IgD-negative memory B cell (primary cell): ENCODE results near the gene U2SURP. TPM values are rescaled to one million over a fixed set of nuclear protein-coding genes. Genes with fewer than 3 reads are reported as not detected.
"Not testable (repeated sequence)": the region's sequence is repeated elsewhere in the genome, so short reads cannot be mapped to it uniquely, and the experiment has no call there.

Source experiments
- H3K27ac Mint-ChIP-seq, 3 donors: one replicate each; pipeline ENCODE4 v1.8.0; 2020 to 2022; ENCODE audit warnings: mild to moderate bottlenecking in 3 of 3, mixed read lengths in 3 of 3, moderate library complexity in 1 of 3
- H3K27me3 Mint-ChIP-seq: one replicate; pipeline ENCODE4 v1.8.0; 2021; ENCODE audit warnings: mixed read lengths
- H3K36me3 Mint-ChIP-seq: one replicate; pipeline ENCODE4 v1.8.0; 2020; ENCODE audit warnings: mild to moderate bottlenecking, mixed read lengths
- H3K4me1 Mint-ChIP-seq, 3 donors: one replicate each; pipeline ENCODE4 v1.8.0; 2020 to 2022; ENCODE audit warnings: mixed read lengths in 3 of 3, mild to moderate bottlenecking in 1 of 3
- H3K4me3 Mint-ChIP-seq, 4 donors: one replicate each; pipeline ENCODE4 v1.8.0; 2020 to 2022; ENCODE audit warnings: mild to moderate bottlenecking in 4 of 4, mixed read lengths in 4 of 4, moderate library complexity in 3 of 4
- H3K9me3 Mint-ChIP-seq, 3 donors: one replicate each; pipeline ENCODE4 v1.8.0; 2020 to 2021; ENCODE audit warnings: mixed read lengths in 3 of 3, mild to moderate bottlenecking in 1 of 3
- polyA plus RNA-seq: library from polyadenylated mRNA; unstranded; fragments of 300-500 nt; fragmentation: Illumina TruSeq; gene quantifications from one replicate; pipeline ENCODE4 v1.2.3, GENCODE V29; 2021

U2SURP gene
- polyA plus RNA-seq, 1 donor from 2014 or later: 114 TPM

DNA sequence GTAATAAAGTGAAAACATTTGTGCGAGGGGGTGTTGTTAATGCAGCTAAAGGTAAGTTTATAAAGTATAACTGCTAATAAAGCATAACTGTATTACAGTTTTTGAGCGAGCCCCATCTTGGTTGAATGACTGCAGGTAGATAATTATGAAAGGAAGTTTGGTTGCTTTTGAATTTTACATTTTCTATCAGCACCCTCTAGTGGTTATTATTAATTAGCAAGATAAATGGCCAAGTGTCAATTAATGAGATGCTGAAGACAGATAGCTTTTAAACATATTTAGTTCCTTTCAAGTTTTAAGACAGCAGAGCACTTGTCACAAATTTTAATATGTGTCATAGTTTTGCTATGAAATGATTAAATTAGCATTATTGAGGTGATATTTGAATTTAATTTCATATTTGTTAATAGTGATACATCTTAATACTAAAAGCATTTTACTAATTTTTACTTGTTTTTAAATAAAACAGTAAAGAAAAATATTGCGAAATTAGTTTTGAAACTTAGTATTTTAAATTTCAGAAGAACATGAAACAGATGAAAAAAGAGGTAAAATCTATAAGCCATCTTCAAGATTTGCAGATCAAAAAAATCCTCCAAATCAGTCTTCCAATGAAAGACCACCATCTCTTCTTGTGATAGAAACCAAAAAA is 15.1 kb downstream of the U2SURP start:
- Mint-ChIP-seq H3K9me3 (no peaks in the 10 kb centered on the region), H3K36me3 (peaks cover 7% of the 10 kb centered on the region), H3K4me1 (peaks cover 6 to 14% (median 8%) of the 10 kb centered on the region in 3 donors), H3K4me3 (no peak overlapping the region), H3K27me3 (no peaks in the 10 kb centered on the region), H3K27ac (no peak overlapping the region)

DNA sequence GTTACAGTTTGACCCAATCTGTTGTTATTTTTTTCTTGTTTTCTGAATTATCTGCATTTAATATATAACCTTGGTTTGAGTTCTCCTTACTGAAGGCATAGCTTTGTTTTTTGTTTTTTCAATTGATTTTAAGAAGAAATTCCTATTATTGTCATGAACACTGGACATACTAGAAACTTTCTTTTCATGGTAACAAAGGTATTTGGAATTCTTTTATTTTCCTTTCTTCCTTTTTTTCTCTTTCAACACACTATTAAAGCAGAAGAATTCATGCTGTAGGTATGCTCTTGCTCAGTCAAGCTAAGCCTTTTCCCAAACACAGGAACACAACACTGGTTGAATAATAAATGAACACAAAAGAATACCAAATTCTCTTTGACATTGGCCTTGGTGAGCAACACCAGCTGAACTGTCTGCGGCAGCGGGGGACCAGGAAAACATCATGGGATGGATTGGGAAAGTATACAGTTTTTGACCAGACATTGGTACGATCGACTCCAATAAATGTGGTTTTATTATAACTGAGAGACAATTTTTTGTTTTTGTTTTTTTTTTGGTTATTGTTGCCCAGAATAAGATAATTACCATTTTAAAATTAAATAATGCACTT is 23.1 kb downstream of the U2SURP start:
- Mint-ChIP-seq H3K27ac (no peak overlapping the region), H3K4me3 (no peak overlapping the region), H3K36me3 (peaks cover 14% of the 10 kb centered on the region), H3K9me3 (no peaks in the 10 kb centered on the region), H3K4me1 (no peaks in the 10 kb centered on the region), H3K27me3 (no peaks in the 10 kb centered on the region)

DNA sequence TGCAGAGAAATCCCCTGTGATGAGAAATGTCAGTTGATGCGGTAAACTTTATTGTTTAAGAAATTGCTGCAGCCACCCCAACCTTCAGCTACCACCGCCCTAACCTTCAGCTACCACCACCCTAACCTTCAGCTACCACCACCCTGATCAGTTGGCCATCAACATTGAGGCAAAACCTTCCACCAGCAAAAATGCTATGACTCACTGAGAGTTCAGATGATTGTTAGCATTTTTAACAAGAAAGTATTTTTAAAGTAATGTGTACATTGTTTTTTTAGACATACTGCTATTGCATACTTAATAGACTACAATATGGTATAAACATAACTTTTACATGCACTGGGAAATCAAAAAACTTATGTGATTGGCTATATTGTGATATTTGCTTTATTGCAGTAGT is 30.0 kb downstream of the U2SURP start:
- Mint-ChIP-seq H3K27ac (peak overlapping the region in 1 of 3 donors; percentile 39), H3K4me1 (peaks cover 1 to 4% (median 4%) of the 10 kb centered on the region in 3 donors), H3K36me3 (peaks cover 13% of the 10 kb centered on the region), H3K4me3 (no peak overlapping the region), H3K9me3 (no peaks in the 10 kb centered on the region), H3K27me3 (no peaks in the 10 kb centered on the region)

DNA sequence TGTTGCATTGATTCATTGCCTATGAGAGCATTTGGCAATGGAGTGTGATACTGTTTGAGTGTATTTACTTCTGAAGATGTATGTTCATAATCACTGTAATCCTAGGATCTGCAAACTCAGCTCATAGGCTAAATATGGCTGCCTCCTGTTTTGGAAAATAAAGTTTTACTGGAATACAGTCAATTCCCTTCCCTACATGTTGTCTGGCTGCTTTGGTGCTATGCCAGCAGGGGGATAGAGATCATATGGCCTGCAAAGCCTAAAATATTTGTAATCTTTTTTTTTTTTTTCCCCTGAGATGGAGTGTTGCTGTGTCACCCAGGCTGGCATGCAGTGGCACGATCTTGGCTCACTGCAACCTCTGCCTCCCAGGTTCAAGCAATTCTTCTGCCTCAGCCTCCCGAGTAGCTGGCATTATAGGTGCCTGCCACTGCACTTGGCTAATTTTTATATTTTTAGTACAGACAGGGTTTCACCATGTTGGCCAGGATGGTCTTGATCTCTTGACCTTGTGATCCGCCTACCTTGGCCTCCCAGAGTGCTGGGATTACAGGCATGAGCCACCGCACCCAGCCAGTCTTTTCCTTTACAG is 30.5 kb downstream of the U2SURP start:
- H3K9me3 Mint-ChIP-seq, H3K27me3 Mint-ChIP-seq, H3K4me1 Mint-ChIP-seq: not testable (repeated sequence)
- Mint-ChIP-seq H3K36me3 (peaks cover 14% of the 10 kb centered on the region), H3K27ac (peak overlapping the region in 1 of 3 donors; percentile 39), H3K4me3 (peak overlapping the region in 1 of 4 donors; percentile 12)

DNA sequence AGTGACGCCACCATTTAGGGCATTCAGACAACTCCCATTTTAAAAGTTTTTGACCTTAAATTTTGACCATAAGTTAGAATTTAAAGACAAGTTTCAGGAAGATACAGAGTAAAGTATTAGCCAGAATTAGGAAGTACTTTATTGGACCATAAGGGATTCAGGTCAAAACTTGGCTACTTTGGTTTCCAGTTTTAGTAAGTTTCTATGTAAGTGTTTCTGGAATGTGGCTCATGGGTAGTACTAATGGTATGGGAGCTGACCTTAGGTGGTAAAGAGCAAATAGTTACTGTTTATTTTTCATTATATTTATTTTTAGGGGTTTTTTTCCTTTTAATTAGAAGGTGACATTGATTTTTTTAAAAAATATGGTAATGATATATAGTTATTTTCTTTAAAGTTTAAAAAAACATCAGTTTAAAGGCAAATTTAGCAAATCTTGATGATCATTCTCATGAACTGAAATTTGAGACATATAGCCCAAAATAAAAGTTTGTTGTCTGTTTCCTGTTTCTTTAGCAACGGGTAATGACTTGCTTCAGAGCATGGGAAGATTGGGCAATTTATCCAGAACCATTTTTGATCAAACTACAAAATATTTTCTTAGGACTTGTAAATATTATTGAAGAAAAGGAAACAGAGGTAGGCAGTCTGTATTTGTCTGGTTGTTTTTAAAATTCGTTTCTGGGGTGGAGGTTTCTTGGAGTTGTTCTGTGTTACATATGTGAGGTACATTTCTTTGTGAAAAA is 34.3 kb downstream of the U2SURP start:
- H3K4me1 Mint-ChIP-seq: peaks cover 5 to 10% (median 8%) of the 10 kb centered on the region in 3 donors
- no peaks in the 10 kb centered on the region for H3K9me3 Mint-ChIP-seq
- no peak overlapping the region for H3K4me3 Mint-ChIP-seq
- H3K27me3 Mint-ChIP-seq: no peaks in the 10 kb centered on the region
- H3K36me3 Mint-ChIP-seq: peaks cover 6% of the 10 kb centered on the region
- peak overlapping the region in 1 of 3 donors; percentile 55 for H3K27ac Mint-ChIP-seq

DNA sequence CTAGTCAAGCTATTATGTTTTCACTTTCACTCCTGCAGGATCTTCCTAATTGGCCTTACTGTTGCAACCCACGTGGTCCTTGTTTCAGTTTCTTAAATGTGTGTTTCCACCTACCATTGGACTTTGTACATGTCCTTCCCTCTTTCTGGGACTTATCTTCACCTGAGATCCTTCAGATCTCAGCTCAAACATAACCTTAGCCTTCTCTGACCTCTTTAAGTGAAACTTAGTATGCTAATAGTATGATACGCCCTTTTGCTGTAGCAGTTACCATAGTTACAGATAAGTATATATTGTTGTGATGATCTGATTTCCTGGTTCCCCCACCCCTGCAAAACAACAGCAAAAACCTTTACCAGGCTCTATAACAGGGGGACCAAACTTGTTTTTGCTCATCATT is 35.2 kb downstream of the U2SURP start:
- no peak overlapping the region for H3K4me3 Mint-ChIP-seq
- no peak overlapping the region for H3K27ac Mint-ChIP-seq
- no peaks in the 10 kb centered on the region for H3K9me3 Mint-ChIP-seq
- H3K27me3 Mint-ChIP-seq: no peaks in the 10 kb centered on the region
- H3K36me3 Mint-ChIP-seq: peaks cover 4% of the 10 kb centered on the region
- H3K4me1 Mint-ChIP-seq: peaks cover 5 to 10% (median 8%) of the 10 kb centered on the region in 3 donors

DNA sequence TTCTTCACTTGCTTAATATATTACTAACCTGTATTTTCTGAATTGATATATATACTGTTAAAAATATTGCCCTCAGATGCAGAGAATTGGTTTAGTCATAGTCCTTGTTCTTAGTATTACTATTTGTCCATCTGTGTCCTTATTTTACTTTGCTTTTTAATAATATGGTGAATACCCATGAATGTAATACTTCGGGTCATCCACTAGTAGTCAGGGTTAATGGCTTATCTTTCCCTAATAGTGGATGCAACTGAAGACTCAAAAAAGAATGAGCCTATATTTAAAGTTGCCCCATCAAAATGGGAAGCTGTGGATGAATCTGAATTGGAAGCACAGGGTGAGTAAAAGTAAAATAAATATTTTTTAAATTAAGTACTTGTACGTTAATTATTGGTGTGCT is 36.5 kb downstream of the U2SURP start:
- Mint-ChIP-seq H3K36me3 (peaks cover 4% of the 10 kb centered on the region), H3K9me3 (no peaks in the 10 kb centered on the region), H3K4me1 (peaks cover 5 to 10% (median 8%) of the 10 kb centered on the region in 3 donors), H3K4me3 (no peak overlapping the region), H3K27ac (no peak overlapping the region), H3K27me3 (no peaks in the 10 kb centered on the region)

DNA sequence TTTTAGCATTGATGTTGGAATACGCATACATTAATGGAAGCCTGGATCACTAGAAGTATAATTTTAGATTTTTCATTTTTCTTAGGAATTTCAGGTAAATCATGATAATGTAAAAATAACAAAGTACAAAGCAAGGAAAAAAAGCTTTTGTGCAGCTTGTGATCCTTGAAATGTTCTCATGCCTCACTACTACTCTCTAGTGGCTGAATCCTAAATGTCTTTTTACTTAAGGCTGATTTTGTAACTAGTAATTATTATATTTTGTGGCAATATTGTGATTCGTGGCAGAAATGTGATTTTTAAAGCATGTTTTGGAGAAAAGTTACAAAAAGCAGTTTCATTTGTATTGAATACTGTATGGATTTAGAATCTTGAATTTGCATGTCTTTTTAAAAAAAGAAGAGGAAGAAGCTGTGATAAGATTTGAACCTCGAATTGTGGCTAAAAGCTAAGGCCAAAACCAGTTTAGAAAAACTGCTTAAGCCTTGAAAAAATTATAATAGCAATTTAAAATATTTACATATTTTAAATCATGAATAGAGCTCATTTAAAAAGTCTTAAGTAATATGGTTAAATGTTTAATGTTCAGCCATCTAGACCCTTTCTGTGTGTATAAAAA is 39.0 kb downstream of the U2SURP start:
- H3K9me3 Mint-ChIP-seq: no peaks in the 10 kb centered on the region
- no peaks in the 10 kb centered on the region for H3K27me3 Mint-ChIP-seq
- no peak overlapping the region for H3K27ac Mint-ChIP-seq
- H3K4me3 Mint-ChIP-seq: no peak overlapping the region
- peaks cover 5% of the 10 kb centered on the region for H3K36me3 Mint-ChIP-seq
- peaks cover 5 to 10% (median 8%) of the 10 kb centered on the region in 3 donors for H3K4me1 Mint-ChIP-seq

DNA sequence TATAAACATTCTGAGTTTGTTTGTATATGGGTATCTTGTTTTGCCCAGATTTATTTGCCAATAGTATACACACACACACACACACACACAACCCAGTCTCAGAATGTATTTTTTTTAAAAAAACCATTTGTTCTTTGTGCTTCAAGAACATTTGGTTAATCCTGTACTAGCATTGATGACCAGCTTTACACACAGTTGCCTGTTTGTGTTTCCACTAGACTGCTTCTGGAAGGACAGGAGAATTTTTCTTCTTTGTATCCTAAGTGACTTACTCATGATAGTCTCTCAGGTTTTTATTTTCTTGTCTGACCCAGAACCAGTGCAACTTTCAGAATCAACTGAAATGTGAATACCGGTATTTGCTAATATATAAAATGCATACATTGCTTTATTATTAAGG is 40.5 kb downstream of the U2SURP start:
- Mint-ChIP-seq H3K27me3 (no peaks in the 10 kb centered on the region), H3K9me3 (no peaks in the 10 kb centered on the region), H3K27ac (no peak overlapping the region), H3K36me3 (peaks cover 5% of the 10 kb centered on the region), H3K4me1 (peaks cover 0 to 2% (median 1%) of the 10 kb centered on the region in 3 donors), H3K4me3 (no peak overlapping the region)

DNA sequence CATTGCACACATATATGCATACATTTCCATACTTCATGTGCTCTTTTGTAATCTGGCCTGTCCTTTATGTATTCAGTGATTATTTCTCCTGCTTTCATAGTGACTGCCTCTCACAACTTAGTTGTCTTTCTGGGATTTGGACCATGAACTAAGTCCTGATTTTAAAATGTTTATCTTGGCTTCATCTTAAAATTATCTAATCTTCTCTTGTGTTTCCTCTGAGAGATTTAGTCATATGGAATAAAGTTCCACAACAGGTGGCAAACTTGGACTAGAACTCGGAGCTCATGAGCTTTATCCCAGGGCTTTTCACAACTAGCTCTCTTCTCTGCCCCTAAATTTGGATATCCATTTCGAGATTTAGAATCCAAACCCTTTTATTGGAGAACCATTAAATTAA is 44.3 kb downstream of the U2SURP start:
- H3K9me3 Mint-ChIP-seq: no peaks in the 10 kb centered on the region
- H3K27me3 Mint-ChIP-seq: no peaks in the 10 kb centered on the region
- H3K4me3 Mint-ChIP-seq: no peak overlapping the region
- H3K4me1 Mint-ChIP-seq: peaks cover 0 to 2% (median 0%) of the 10 kb centered on the region in 3 donors
- peaks cover 6% of the 10 kb centered on the region for H3K36me3 Mint-ChIP-seq
- H3K27ac Mint-ChIP-seq: no peak overlapping the region

DNA sequence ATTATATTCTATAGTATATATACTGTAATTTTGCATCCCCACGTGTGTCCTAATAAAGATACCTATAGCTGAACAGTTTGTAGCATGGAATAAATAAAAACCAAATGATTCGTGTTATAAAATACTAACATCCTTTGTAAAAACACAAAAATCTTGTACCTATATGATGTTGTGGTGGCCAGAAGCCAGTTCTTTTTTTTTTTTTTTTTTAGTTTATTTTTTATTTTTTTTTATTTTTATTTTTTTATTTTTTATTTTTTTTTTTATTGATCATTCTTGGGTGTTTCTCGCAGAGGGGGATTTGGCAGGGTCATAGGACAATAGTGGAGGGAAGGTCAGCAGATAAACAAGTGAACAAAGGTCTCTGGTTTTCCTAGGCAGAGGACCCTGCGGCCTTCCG is 44.7 kb downstream of the U2SURP start:
- not testable (repeated sequence) for H3K27ac Mint-ChIP-seq, H3K4me3 Mint-ChIP-seq, H3K36me3 Mint-ChIP-seq, H3K27me3 Mint-ChIP-seq, H3K4me1 Mint-ChIP-seq, H3K9me3 Mint-ChIP-seq

DNA sequence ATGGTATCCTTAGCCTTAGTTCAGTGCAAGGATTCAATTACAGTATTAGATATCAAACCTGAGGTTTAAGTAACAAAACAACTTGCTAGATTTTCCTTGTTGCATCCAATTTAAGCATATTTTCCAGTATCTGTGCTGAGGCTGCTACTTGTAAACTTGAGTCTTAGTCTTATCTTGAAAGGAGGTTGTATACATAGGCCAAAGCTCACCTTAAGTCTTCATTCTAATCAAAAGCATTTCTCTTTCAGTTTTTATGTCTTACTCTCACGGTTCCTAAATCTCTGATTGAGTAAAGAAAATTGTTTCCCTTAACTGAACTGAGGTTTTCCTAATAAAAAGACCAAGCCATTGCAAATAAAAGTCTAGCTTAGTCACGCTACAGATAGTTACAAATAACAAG is 52.6 kb downstream of the U2SURP start:
- Mint-ChIP-seq H3K27ac (no peak overlapping the region), H3K27me3 (no peaks in the 10 kb centered on the region), H3K36me3 (peaks cover 10% of the 10 kb centered on the region), H3K9me3 (no peaks in the 10 kb centered on the region), H3K4me1 (peaks cover 0 to 5% (median 2%) of the 10 kb centered on the region in 3 donors), H3K4me3 (no peak overlapping the region)

DNA sequence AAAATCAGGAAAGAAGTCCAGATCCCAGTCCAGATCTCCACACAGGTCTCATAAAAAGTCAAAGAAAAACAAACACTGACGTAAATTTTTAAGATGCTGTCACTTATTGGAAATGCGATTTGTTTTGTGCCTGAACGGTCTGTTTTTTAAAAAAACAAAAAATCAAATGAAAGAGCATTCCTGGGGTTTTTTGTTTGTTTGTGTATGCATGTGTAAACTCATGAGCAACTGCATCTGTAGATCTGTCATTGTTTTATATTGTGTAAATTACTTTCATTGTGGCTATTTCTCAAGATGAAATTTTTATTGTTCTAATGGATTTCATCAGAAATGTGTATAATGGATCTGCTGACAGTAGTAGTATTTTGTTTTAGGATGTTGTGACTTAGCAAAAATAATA is 55.0 kb downstream of the U2SURP start:
- H3K36me3 Mint-ChIP-seq: peaks cover 8% of the 10 kb centered on the region
- H3K4me1 Mint-ChIP-seq: peaks cover 3 to 12% (median 5%) of the 10 kb centered on the region in 3 donors
- H3K4me3 Mint-ChIP-seq: no peak overlapping the region
- no peak overlapping the region for H3K27ac Mint-ChIP-seq
- no peaks in the 10 kb centered on the region for H3K27me3 Mint-ChIP-seq
- H3K9me3 Mint-ChIP-seq: no peaks in the 10 kb centered on the region

DNA sequence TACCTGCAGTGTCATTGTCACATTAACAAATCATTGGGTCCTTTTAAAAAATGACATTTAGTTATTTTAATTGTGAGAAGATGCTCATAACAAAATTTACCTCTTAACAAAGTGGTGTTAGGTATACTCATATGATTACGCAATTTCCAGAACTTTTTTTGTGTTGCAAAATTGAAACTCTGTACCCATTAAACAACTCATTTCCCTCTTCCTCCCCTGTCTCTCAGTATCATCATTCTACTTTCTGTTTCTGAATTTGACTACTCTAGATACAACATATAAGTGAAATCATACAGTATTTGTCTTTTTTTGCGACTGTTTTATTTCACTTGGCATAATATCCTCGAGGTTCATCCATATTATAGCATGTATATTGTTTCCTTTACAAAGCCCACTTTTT is 59.5 kb downstream of the U2SURP start:
- Mint-ChIP-seq H3K36me3 (peaks cover 5% of the 10 kb centered on the region), H3K27ac (no peak overlapping the region), H3K4me3 (no peak overlapping the region), H3K27me3 (no peaks in the 10 kb centered on the region), H3K4me1 (peaks cover 3 to 14% (median 5%) of the 10 kb centered on the region in 3 donors), H3K9me3 (no peaks in the 10 kb centered on the region)

DNA sequence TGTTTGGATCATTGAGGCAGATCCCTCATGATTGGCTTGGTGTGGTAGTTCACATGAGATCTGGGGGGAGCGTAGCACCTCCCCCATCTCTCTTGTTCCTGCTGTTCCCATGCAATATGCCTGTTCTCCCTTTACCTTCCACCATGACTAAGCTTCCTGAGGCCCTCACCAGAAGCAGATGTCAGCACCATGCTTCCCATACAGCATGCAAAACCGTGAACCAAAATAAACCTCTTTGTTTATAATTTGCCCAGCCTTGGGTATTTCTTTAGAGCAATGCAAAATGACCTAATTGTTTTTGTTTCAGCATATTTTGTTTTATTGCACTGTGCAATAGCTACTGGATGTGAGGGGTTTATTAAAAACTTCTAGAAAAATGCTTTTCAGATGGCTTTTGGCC is 61.6 kb downstream of the U2SURP start:
- H3K36me3 Mint-ChIP-seq: peaks cover 2% of the 10 kb centered on the region
- no peaks in the 10 kb centered on the region for H3K27me3 Mint-ChIP-seq
- no peaks in the 10 kb centered on the region for H3K9me3 Mint-ChIP-seq
- peak overlapping the region in 1 of 3 donors; percentile 68 for H3K27ac Mint-ChIP-seq
- no peak overlapping the region for H3K4me3 Mint-ChIP-seq
- H3K4me1 Mint-ChIP-seq: peaks cover 5 to 14% (median 5%) of the 10 kb centered on the region in 3 donors
